WTC11 (cell line): ENCODE data around the gene ROBO1.

ENCODE experiments used
- ATF1 ChIP-seq: sonication (generic); formaldehyde crosslinking; IDR thresholded peaks from 2 replicates; pipeline ENCODE4 v1.8.1; 2023; ENCODE audit warnings: mild to moderate bottlenecking, moderate library complexity, missing genetic modification reagents
- ESRRA ChIP-seq: sonication (generic); formaldehyde crosslinking; IDR thresholded peaks from 2 replicates; pipeline ENCODE4 v1.8.1; 2022; ENCODE audit warnings: mild to moderate bottlenecking, missing genetic modification reagents, borderline replicate concordance
- NFE2L1 ChIP-seq: sonication (generic); formaldehyde crosslinking; IDR thresholded peaks from 2 replicates; pipeline ENCODE4 v1.8.1; 2023; ENCODE audit warnings: missing genetic modification reagents
- TCF7 ChIP-seq: sonication (generic); formaldehyde crosslinking; IDR thresholded peaks from 2 replicates; pipeline ENCODE4 v1.8.0; 2022; ENCODE audit warnings: mild to moderate bottlenecking, low read depth, missing genetic modification reagents, moderate library complexity
- TF ChIP-seq, protein P1 (sequence below): fragments of 200-600 bp; IDR thresholded peaks from 2 replicates; pipeline ENCODE4 v1.8.0; 2022; ENCODE audit warnings: antibody characterized with exemption
- TF ChIP-seq, protein P2 (sequence below): sonication (generic); formaldehyde crosslinking; IDR thresholded peaks from 2 replicates; pipeline ENCODE4 v1.8.1; 2023; ENCODE audit warnings: mild to moderate bottlenecking, missing genetic modification reagents, moderate library complexity

DNA sequence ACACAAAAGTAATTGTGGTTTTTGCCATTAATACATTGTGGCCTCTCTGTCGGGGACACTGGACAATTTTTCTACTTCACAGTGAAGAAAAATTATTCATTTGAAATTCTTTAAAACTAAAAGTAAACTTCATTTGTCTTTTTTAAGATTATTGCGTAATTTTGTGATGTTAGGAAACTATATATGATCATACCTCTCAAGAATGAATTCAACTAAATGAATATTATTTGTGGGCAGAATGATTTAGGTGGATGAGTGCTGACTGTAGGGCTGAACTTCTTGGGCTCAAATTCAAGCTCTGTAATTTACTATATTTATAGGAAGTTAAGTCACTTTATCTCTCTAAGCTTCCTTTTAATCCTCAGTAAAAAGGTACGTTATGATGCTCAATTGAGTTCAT, 441.2 kb downstream of the ROBO1 start:
- TF ChIP-seq NFE2L1 (no peak), ATF1 (CRISPR knock-in tag) (no peak), TCF7 (CRISPR knock-in tag) (no peak), ESRRA (CRISPR knock-in tag) (no peak)
- TF ChIP-seq, protein P1, sequence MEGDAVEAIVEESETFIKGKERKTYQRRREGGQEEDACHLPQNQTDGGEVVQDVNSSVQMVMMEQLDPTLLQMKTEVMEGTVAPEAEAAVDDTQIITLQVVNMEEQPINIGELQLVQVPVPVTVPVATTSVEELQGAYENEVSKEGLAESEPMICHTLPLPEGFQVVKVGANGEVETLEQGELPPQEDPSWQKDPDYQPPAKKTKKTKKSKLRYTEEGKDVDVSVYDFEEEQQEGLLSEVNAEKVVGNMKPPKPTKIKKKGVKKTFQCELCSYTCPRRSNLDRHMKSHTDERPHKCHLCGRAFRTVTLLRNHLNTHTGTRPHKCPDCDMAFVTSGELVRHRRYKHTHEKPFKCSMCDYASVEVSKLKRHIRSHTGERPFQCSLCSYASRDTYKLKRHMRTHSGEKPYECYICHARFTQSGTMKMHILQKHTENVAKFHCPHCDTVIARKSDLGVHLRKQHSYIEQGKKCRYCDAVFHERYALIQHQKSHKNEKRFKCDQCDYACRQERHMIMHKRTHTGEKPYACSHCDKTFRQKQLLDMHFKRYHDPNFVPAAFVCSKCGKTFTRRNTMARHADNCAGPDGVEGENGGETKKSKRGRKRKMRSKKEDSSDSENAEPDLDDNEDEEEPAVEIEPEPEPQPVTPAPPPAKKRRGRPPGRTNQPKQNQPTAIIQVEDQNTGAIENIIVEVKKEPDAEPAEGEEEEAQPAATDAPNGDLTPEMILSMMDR: no peak
- TF ChIP-seq, protein P2, sequence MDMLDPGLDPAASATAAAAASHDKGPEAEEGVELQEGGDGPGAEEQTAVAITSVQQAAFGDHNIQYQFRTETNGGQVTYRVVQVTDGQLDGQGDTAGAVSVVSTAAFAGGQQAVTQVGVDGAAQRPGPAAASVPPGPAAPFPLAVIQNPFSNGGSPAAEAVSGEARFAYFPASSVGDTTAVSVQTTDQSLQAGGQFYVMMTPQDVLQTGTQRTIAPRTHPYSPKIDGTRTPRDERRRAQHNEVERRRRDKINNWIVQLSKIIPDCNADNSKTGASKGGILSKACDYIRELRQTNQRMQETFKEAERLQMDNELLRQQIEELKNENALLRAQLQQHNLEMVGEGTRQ (CRISPR knock-in tag): no peak
